ENCODE measurements around the gene FBXO3. TPM values are rescaled to one million over a fixed set of nuclear protein-coding genes. Genes with fewer than 3 reads are reported as not detected.

FBXO3 gene
- total and polyA plus RNA-seq, 2 of the 13 experiments (the other 11 are each of a cell fraction or from before 2014, with no cell fraction given): 20.4 to 27.6 TPM

DNA sequence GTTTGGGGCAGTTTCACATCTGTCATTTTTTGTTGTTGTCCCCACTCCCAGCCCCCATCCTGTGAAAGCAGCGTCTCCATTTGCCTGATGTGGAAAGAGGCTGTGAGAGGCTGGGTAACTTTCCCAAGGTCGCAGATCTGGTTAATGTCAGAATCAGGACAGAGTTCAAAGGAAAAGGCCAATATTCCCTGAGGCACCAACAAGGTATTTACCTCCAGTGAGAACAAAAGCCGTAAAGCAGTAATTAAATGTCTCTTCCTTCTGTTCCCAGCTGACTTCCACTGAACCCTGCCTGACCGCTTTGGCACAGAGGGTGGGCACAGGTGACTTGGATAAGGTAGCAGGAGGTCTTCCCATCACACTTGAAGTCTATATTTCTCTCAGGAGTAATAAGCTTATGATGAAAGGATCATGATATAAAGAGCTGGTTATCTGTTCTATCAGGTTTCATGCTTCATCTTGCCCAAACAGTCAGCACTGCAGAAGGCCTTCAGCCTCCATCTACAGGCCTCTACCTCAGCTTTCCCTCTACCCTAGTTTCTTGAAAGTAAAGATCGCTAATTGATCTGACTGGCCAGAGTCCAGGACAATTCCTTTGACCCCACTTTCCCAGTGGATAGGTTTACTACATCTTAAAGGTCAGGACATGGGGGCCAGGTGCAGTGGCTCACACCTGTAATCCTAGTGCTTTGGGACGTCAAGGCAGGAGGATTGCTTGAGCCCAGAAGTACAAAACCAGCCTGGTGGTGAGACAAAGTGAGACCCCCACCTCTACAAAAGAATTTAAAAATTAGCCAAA is 83.1 kb downstream of the FBXO3 start (continued):
- TF ChIP-seq ZNF460 (CRISPR knock-in tag; IDR thresholded peaks at IDR 0.05; ENCODE audit: borderline replicate concordance) (no peak), PPARG (CRISPR knock-in tag; conservative IDR thresholded peaks at IDR 0.05) (peak; percentile 87), ESRRA (CRISPR knock-in tag; IDR thresholded peaks at IDR 0.05; ENCODE audit: low read depth) (peak; percentile 66; the same call in 1 of the 2 replicates), GLMP (CRISPR knock-in tag; IDR thresholded peaks at IDR 0.05; ENCODE audit: borderline replicate concordance) (no peak), TRIM22 (IDR thresholded peaks at IDR 0.05) (no peak), TARDBP (CRISPR knock-in tag; IDR thresholded peaks at IDR 0.05) (0 out of 2 replicates have a peak, but pooled peaks have one; percentile 52), ZNF30 (CRISPR knock-in tag; IDR thresholded peaks at IDR 0.05) (no peak), ZBTB4 (CRISPR knock-in tag; IDR thresholded peaks at IDR 0.05; ENCODE audit: borderline replicate concordance) (no peak), HOXA3 (CRISPR knock-in tag; IDR thresholded peaks at IDR 0.05) (peak; percentile 62), HMG20A (CRISPR knock-in tag; IDR thresholded peaks at IDR 0.05; ENCODE audit: borderline replicate concordance) (peak; percentile 63; the same call in 1 of the 2 replicates), TOE1 (CRISPR knock-in tag; IDR thresholded peaks at IDR 0.05) (no peak), PITX1 (CRISPR knock-in tag; IDR thresholded peaks at IDR 0.05) (0 out of 2 replicates have a peak, but pooled peaks have one; percentile 27), RXRA (CRISPR knock-in tag; IDR thresholded peaks at IDR 0.05) (peak; percentile 39; the same call in 1 of the 2 replicates), THAP11 (CRISPR knock-in tag; IDR thresholded peaks at IDR 0.05) (peak; percentile 48; the same call in 1 of the 2 replicates), ZNF331 (CRISPR knock-in tag; IDR thresholded peaks at IDR 0.05) (no peak), NR2F2 (IDR thresholded peaks at IDR 0.05; ENCODE audit: borderline replicate concordance, low read depth) (0 out of 2 replicates have a peak, but pooled peaks have one; percentile 31), MIER2 (CRISPR knock-in tag; IDR thresholded peaks at IDR 0.05) (no peak), ZNF615 (CRISPR knock-in tag; IDR thresholded peaks at IDR 0.05; ENCODE audit: borderline replicate concordance) (no peak), ZNF746 (CRISPR knock-in tag; IDR thresholded peaks at IDR 0.05) (peak; percentile 54; the same call in 1 of the 2 replicates)
- TF ChIP-seq, protein P1, sequence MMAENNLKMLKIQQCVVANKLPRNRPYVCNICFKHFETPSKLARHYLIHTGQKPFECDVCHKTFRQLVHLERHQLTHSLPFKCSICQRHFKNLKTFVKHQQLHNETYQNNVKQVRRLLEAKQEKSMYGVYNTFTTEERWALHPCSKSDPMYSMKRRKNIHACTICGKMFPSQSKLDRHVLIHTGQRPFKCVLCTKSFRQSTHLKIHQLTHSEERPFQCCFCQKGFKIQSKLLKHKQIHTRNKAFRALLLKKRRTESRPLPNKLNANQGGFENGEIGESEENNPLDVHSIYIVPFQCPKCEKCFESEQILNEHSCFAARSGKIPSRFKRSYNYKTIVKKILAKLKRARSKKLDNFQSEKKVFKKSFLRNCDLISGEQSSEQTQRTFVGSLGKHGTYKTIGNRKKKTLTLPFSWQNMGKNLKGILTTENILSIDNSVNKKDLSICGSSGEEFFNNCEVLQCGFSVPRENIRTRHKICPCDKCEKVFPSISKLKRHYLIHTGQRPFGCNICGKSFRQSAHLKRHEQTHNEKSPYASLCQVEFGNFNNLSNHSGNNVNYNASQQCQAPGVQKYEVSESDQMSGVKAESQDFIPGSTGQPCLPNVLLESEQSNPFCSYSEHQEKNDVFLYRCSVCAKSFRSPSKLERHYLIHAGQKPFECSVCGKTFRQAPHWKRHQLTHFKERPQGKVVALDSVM (CRISPR knock-in tag; IDR thresholded peaks at IDR 0.05): peak; percentile 82
- TF ChIP-seq, protein P2, sequence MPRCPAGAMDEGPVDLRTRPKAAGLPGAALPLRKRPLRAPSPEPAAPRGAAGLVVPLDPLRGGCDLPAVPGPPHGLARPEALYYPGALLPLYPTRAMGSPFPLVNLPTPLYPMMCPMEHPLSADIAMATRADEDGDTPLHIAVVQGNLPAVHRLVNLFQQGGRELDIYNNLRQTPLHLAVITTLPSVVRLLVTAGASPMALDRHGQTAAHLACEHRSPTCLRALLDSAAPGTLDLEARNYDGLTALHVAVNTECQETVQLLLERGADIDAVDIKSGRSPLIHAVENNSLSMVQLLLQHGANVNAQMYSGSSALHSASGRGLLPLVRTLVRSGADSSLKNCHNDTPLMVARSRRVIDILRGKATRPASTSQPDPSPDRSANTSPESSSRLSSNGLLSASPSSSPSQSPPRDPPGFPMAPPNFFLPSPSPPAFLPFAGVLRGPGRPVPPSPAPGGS (CRISPR knock-in tag; IDR thresholded peaks at IDR 0.05): no peak

Data from HepG2 (cell line).